ENCODE results near the gene MPL. TPM values are rescaled to one million over a fixed set of nuclear protein-coding genes. Genes with fewer than 3 reads are reported as not detected.

Gene MPL
- total RNA-seq, 1 experiment from 2014 or later = not detected

- H3K9ac ChIP-seq (ENCODE audit: low read length) = no peak overlapping the region
- no peaks in the 10 kb centered on the region for H3K27me3 ChIP-seq (ENCODE audit: low read length)
- no peaks in the 10 kb centered on the region for H3K9me3 ChIP-seq (ENCODE audit: low read length)
- H2AFZ ChIP-seq (ENCODE audit: low read length) = no peak overlapping the region
- no peaks in the 10 kb centered on the region for H3K36me3 ChIP-seq (ENCODE audit: insufficient read depth, low read length)
- H3K4me3 ChIP-seq (ENCODE audit: low read length) = no peak overlapping the region
- H4K20me1 ChIP-seq (ENCODE audit: insufficient read depth, low read depth, low read length) = no peaks in the 10 kb centered on the region
- no peak overlapping the region for H3K4me2 ChIP-seq (ENCODE audit: low read depth, low read length, poor library complexity, severe bottlenecking)
- no peaks in the 10 kb centered on the region for H3K79me2 ChIP-seq (ENCODE audit: low read length)
- H3K27ac ChIP-seq (ENCODE audit: low read length) = no peak overlapping the region
- no peak for DNase-seq
- no peaks in the 10 kb centered on the region for H3K9me2 ChIP-seq (replicated peaks; ENCODE audit: insufficient read depth, low read length)
- H3K4me1 ChIP-seq (ENCODE audit: low read length) = peaks cover 12% of the 10 kb centered on the region
Observed at GRCh38 chr1:43344267-43344850, 6.7 kb downstream of the MPL start.

- H3K36me3 ChIP-seq (ENCODE audit: insufficient read depth, low read length) = no peaks in the 10 kb centered on the region
- H3K9me2 ChIP-seq (replicated peaks; ENCODE audit: insufficient read depth, low read length) = no peaks in the 10 kb centered on the region
- no peak overlapping the region for H2AFZ ChIP-seq (ENCODE audit: low read length)
- no peak overlapping the region for H3K4me3 ChIP-seq (ENCODE audit: low read length)
- H3K4me2 ChIP-seq (ENCODE audit: low read depth, low read length, poor library complexity, severe bottlenecking) = no peak overlapping the region
- DNase-seq = no peak
- H4K20me1 ChIP-seq (ENCODE audit: insufficient read depth, low read depth, low read length) = no peaks in the 10 kb centered on the region
- H3K27ac ChIP-seq (ENCODE audit: low read length) = no peak overlapping the region
- H3K9ac ChIP-seq (ENCODE audit: low read length) = no peak overlapping the region
- H3K9me3 ChIP-seq (ENCODE audit: low read length) = no peaks in the 10 kb centered on the region
- no peaks in the 10 kb centered on the region for H3K79me2 ChIP-seq (ENCODE audit: low read length)
- no peaks in the 10 kb centered on the region for H3K27me3 ChIP-seq (ENCODE audit: low read length)
- H3K4me1 ChIP-seq (ENCODE audit: low read length) = peaks cover 16% of the 10 kb centered on the region
Observed at GRCh38 chr1:43345120-43345519, 7.5 kb downstream of the MPL start.

GRCh38 chr1:43346636-43347035 is 9.0 kb downstream of the MPL start:
- Histone ChIP-seq H3K9ac (ENCODE audit: low read length) (no peak overlapping the region), H3K27me3 (ENCODE audit: low read length) (no peaks in the 10 kb centered on the region), H3K9me2 (replicated peaks; ENCODE audit: insufficient read depth, low read length) (no peaks in the 10 kb centered on the region), H4K20me1 (ENCODE audit: insufficient read depth, low read depth, low read length) (no peaks in the 10 kb centered on the region), H3K9me3 (ENCODE audit: low read length) (no peaks in the 10 kb centered on the region), H3K4me1 (ENCODE audit: low read length) (peaks cover 7% of the 10 kb centered on the region), H3K36me3 (ENCODE audit: insufficient read depth, low read length) (no peaks in the 10 kb centered on the region), H3K4me3 (ENCODE audit: low read length) (no peak overlapping the region), H3K27ac (ENCODE audit: low read length) (no peak overlapping the region), H2AFZ (ENCODE audit: low read length) (no peak overlapping the region), H3K4me2 (ENCODE audit: low read depth, low read length, poor library complexity, severe bottlenecking) (no peak overlapping the region), H3K79me2 (ENCODE audit: low read length) (no peaks in the 10 kb centered on the region)
- DNase-seq = no peak

GRCh38 chr1:43348343-43348808 is 10.8 kb downstream of the MPL start:
- Histone ChIP-seq H4K20me1 (ENCODE audit: insufficient read depth, low read depth, low read length) (no peaks in the 10 kb centered on the region), H3K27ac (ENCODE audit: low read length) (no peak overlapping the region), H3K4me1 (ENCODE audit: low read length) (peaks cover 7% of the 10 kb centered on the region), H3K9ac (ENCODE audit: low read length) (peak overlapping the region; percentile 56), H3K4me2 (ENCODE audit: low read depth, low read length, poor library complexity, severe bottlenecking) (peak overlapping the region; percentile 77), H3K27me3 (ENCODE audit: low read length) (no peaks in the 10 kb centered on the region), H3K4me3 (ENCODE audit: low read length) (peak overlapping the region; percentile 71), H3K79me2 (ENCODE audit: low read length) (no peaks in the 10 kb centered on the region), H2AFZ (ENCODE audit: low read length) (no peak overlapping the region), H3K9me3 (ENCODE audit: low read length) (no peaks in the 10 kb centered on the region), H3K9me2 (replicated peaks; ENCODE audit: insufficient read depth, low read length) (no peaks in the 10 kb centered on the region), H3K36me3 (ENCODE audit: insufficient read depth, low read length) (no peaks in the 10 kb centered on the region)
- no peak for DNase-seq

- peak; percentile 87 for DNase-seq
- no peaks in the 10 kb centered on the region for H3K9me2 ChIP-seq (replicated peaks; ENCODE audit: insufficient read depth, low read length)
- H3K27ac ChIP-seq (ENCODE audit: low read length) = 0 out of 2 replicates have a peak overlapping the region, but pooled peaks have one; percentile 46
- peak overlapping the region; percentile 39; the same call in 1 of the 2 replicates for H2AFZ ChIP-seq (ENCODE audit: low read length)
- H4K20me1 ChIP-seq (ENCODE audit: insufficient read depth, low read depth, low read length) = no peaks in the 10 kb centered on the region
- H3K36me3 ChIP-seq (ENCODE audit: insufficient read depth, low read length) = no peaks in the 10 kb centered on the region
- peak overlapping the region; percentile 77 for H3K4me2 ChIP-seq (ENCODE audit: low read depth, low read length, poor library complexity, severe bottlenecking)
- peak overlapping the region; percentile 80 for H3K9ac ChIP-seq (ENCODE audit: low read length)
- H3K27me3 ChIP-seq (ENCODE audit: low read length) = no peaks in the 10 kb centered on the region
- no peaks in the 10 kb centered on the region for H3K79me2 ChIP-seq (ENCODE audit: low read length)
- H3K4me3 ChIP-seq (ENCODE audit: low read length) = peak overlapping the region; percentile 71
- no peaks in the 10 kb centered on the region for H3K9me3 ChIP-seq (ENCODE audit: low read length)
- H3K4me1 ChIP-seq (ENCODE audit: low read length) = peaks cover 7% of the 10 kb centered on the region
Observed at GRCh38 chr1:43348809-43349593, 11.4 kb downstream of the MPL start.

- peaks cover 7% of the 10 kb centered on the region for H3K4me1 ChIP-seq (ENCODE audit: low read length)
- peak overlapping the region; percentile 80 for H3K9ac ChIP-seq (ENCODE audit: low read length)
- no peak for DNase-seq
Observed at GRCh38 chr1:43349594-43350306, 12.1 kb downstream of the MPL start.

GRCh38 chr1:43350976-43351375 is 13.4 kb downstream of the MPL start:
- H3K27ac ChIP-seq (ENCODE audit: low read length) = no peak overlapping the region
- H3K4me1 ChIP-seq (ENCODE audit: low read length) = peaks cover 7% of the 10 kb centered on the region
- no peaks in the 10 kb centered on the region for H4K20me1 ChIP-seq (ENCODE audit: insufficient read depth, low read depth, low read length)
- H3K9ac ChIP-seq (ENCODE audit: low read length) = no peak overlapping the region
- no peak for DNase-seq
- no peaks in the 10 kb centered on the region for H3K9me2 ChIP-seq (replicated peaks; ENCODE audit: insufficient read depth, low read length)
- H3K9me3 ChIP-seq (ENCODE audit: low read length) = no peaks in the 10 kb centered on the region
- no peaks in the 10 kb centered on the region for H3K27me3 ChIP-seq (ENCODE audit: low read length)
- H2AFZ ChIP-seq (ENCODE audit: low read length) = no peak overlapping the region
- no peaks in the 10 kb centered on the region for H3K36me3 ChIP-seq (ENCODE audit: insufficient read depth, low read length)
- no peaks in the 10 kb centered on the region for H3K79me2 ChIP-seq (ENCODE audit: low read length)
- H3K4me2 ChIP-seq (ENCODE audit: low read depth, low read length, poor library complexity, severe bottlenecking) = no peak overlapping the region
- no peak overlapping the region for H3K4me3 ChIP-seq (ENCODE audit: low read length)

More at GRCh38 chr1:43349594-43350306, 12.1 kb downstream of the MPL start:
- Histone ChIP-seq H3K4me2 (ENCODE audit: low read depth, low read length, poor library complexity, severe bottlenecking) (peak overlapping the region; percentile 77), H3K79me2 (ENCODE audit: low read length) (no peaks in the 10 kb centered on the region), H3K27me3 (ENCODE audit: low read length) (no peaks in the 10 kb centered on the region), H3K9me2 (replicated peaks; ENCODE audit: insufficient read depth, low read length) (no peaks in the 10 kb centered on the region), H3K36me3 (ENCODE audit: insufficient read depth, low read length) (no peaks in the 10 kb centered on the region), H3K27ac (ENCODE audit: low read length) (no peak overlapping the region), H4K20me1 (ENCODE audit: insufficient read depth, low read depth, low read length) (no peaks in the 10 kb centered on the region), H3K4me3 (ENCODE audit: low read length) (peak overlapping the region; percentile 71; the same call in 1 of the 2 replicates), H2AFZ (ENCODE audit: low read length) (peak overlapping the region; percentile 39; the same call in 1 of the 2 replicates), H3K9me3 (ENCODE audit: low read length) (no peaks in the 10 kb centered on the region)
